HG03039 (cell line): ENCODE data around the gene NOP53.
"Not testable (repeated sequence)": the region's sequence is repeated elsewhere in the genome, so short reads cannot be mapped to it uniquely, and the experiment has no call there.

Experiments used
- ATAC-seq: cut with Tn5 transposase; IDR thresholded peaks from one replicate; pipeline ENCODE4 v1.9.1; 2021; ENCODE audit warnings: mild to moderate bottlenecking, moderate library complexity; ENCODE audit not compliant: unreplicated experiment

NOP53 gene

GRCh38 chr19:47802521-47803043 lies 57.2 kb downstream of the NOP53 start:
- ATAC-seq: no peak

GRCh38 chr19:47803148-47803547 lies 57.8 kb downstream of the NOP53 start:
- not testable (repeated sequence) for ATAC-seq

DNA sequence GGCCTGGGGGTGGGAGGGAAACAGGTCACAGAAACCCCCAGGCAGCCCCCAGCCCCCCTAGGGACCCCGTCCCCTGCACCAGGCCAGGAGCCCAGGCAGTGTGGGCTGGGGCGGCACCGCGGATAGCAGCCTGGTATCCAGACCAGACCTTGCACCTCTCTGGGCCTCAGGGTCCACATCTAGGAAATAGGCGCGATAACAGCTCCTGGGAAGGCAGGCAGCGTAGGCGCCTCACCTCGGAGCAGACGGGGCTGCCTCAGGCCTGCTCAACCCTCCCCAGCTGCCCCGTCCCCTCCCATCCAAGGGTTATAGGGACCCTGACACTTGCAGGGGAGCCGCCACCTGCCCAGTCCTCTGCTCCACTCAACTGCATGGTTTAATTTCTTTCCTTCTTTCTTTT lies 58.3 kb downstream of the NOP53 start:
- not testable (repeated sequence) for ATAC-seq

DNA sequence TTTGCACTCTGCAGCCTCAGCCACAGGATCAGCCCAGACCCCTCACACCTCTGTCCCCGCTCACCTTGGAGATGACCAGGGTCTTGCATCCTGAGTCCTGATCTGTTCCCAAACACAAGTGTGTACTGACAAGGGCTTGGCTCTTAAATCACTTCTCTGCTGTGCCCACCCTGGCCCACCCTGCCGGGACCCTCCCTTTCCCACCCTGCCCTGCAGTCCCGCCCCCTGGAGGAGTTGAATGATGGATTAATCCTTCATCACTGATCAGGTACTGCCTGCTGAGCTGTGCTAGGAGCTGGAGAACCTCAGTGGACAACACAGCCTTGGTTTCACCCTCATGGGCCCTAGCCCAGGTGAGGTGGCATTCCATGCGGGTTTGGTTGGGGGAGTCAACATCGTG lies 59.1 kb downstream of the NOP53 start, which contains the start of gene TPRX1:
TSS of gene TPRX1 (minus strand) at position 101 of the 400 bp plus-strand sequence. CDS start at position 89, 12 bp downstream.
- not testable (repeated sequence) for ATAC-seq

GRCh38 chr19:47805313-47805712 lies 60.0 kb downstream of the NOP53 start:
- ATAC-seq: no peak

GRCh38 chr19:47806435-47806834 lies 61.1 kb downstream of the NOP53 start:
- no peak for ATAC-seq
